H9 (cell line): ENCODE results near the gene ATP4A. TPM values are rescaled to one million over a fixed set of nuclear protein-coding genes. Genes with fewer than 3 reads are reported as not detected.

Experiments
- DNase-seq: peaks from one replicate; pipeline ENCODE4 v3.0.0-alpha.2; 2017
- H2AFZ ChIP-seq: one replicate; pipeline ENCODE4 v1.6.1; 2013; ENCODE audit warnings: mild to moderate bottlenecking, low read length, control low read depth, moderate library complexity
- H2AK5ac ChIP-seq: 2 replicates; pipeline ENCODE4 v1.6.1; 2013; ENCODE audit warnings: low read length, control low read depth, mixed read lengths; ENCODE audit not compliant: insufficient read length
- H2BK120ac ChIP-seq: one replicate; pipeline ENCODE4 v1.6.1; 2013; ENCODE audit warnings: low read depth, mild to moderate bottlenecking, low read length, control low read depth, inconsistent platforms; ENCODE audit not compliant: poor library complexity, severe bottlenecking
- H2BK12ac ChIP-seq: 2 replicates; pipeline ENCODE4 v1.6.1; 2013; ENCODE audit warnings: low read length, control low read depth, mixed read lengths, low read depth; ENCODE audit not compliant: insufficient read length
- H2BK15ac ChIP-seq: 2 replicates; pipeline ENCODE4 v1.6.1; 2013; ENCODE audit warnings: low read depth, low read length, control low read depth
- H2BK20ac ChIP-seq: one replicate; pipeline ENCODE4 v1.6.1; 2013; ENCODE audit warnings: low read depth, mild to moderate bottlenecking, low read length, control low read depth, inconsistent platforms; ENCODE audit not compliant: poor library complexity, severe bottlenecking
- H2BK5ac ChIP-seq: 2 replicates; pipeline ENCODE4 v1.6.1; 2013; ENCODE audit warnings: low read length, control low read depth, mixed read lengths; ENCODE audit not compliant: insufficient read length
- H3K14ac ChIP-seq: 2 replicates; pipeline ENCODE4 v1.6.1; 2013; ENCODE audit warnings: low read length, control low read depth; ENCODE audit not compliant: insufficient read depth
- H3K18ac ChIP-seq: 2 replicates; pipeline ENCODE4 v1.6.1; 2013; ENCODE audit warnings: low read depth, mild to moderate bottlenecking, mixed read lengths, low read length, control low read depth; ENCODE audit not compliant: insufficient read length
- H3K23ac ChIP-seq: 2 replicates; pipeline ENCODE4 v1.6.1; 2013; ENCODE audit warnings: low read length, control low read depth, mixed read lengths, low read depth; ENCODE audit not compliant: insufficient read length
- H3K23me2 ChIP-seq: 2 replicates; pipeline ENCODE4 v1.6.1; 2013; ENCODE audit warnings: low read depth, mild to moderate bottlenecking, mixed read lengths, low read length, control low read depth; ENCODE audit not compliant: insufficient read length, poor library complexity, severe bottlenecking
- H3K27ac ChIP-seq: 2 replicates; pipeline ENCODE4 v1.5.1; 2013; ENCODE audit warnings: low read length, control low read depth, mixed read lengths, low read depth; ENCODE audit not compliant: insufficient read length
- H3K27me3 ChIP-seq: 2 replicates; pipeline ENCODE4 v1.6.1; 2013; ENCODE audit warnings: low read length, control low read depth, inconsistent platforms; ENCODE audit not compliant: insufficient read depth
- H3K4ac ChIP-seq: 2 replicates; pipeline ENCODE4 v1.6.1; 2013; ENCODE audit warnings: low read depth, mild to moderate bottlenecking, control low read depth, inconsistent platforms, low read length, moderate library complexity
- H3K4me1 ChIP-seq: 2 replicates; pipeline ENCODE4 v1.6.1; 2013; ENCODE audit warnings: low read length, control low read depth, inconsistent platforms; ENCODE audit not compliant: insufficient read depth
- H3K4me2 ChIP-seq: 2 replicates; pipeline ENCODE4 v1.6.1; 2013; ENCODE audit warnings: low read length, control low read depth, mixed read lengths; ENCODE audit not compliant: insufficient read length, insufficient read depth
- H3K56ac ChIP-seq: 2 replicates; pipeline ENCODE4 v1.6.1; 2013; ENCODE audit warnings: low read depth, mild to moderate bottlenecking, mixed read lengths, low read length, control low read depth; ENCODE audit not compliant: insufficient read length
- H3K79me1 ChIP-seq: 2 replicates; pipeline ENCODE4 v1.6.1; 2013; ENCODE audit warnings: low read depth, mild to moderate bottlenecking, moderate library complexity, low read length, control low read depth, inconsistent platforms; ENCODE audit not compliant: insufficient read depth, poor library complexity, severe bottlenecking
- H3K79me2 ChIP-seq: 2 replicates; pipeline ENCODE4 v1.6.1; 2013; ENCODE audit warnings: low read length, control low read depth, inconsistent platforms; ENCODE audit not compliant: insufficient read depth
- H3K9ac ChIP-seq: 2 replicates; pipeline ENCODE4 v1.6.1; 2013; ENCODE audit warnings: low read length, control low read depth, mixed read lengths; ENCODE audit not compliant: insufficient read length; ENCODE audit errors: extremely low read depth
- H3K9me3 ChIP-seq: one replicate; pipeline ENCODE4 v1.6.1; 2013; ENCODE audit warnings: low read depth, low read length, inconsistent platforms; ENCODE audit not compliant: control insufficient read depth
- H3T11ph ChIP-seq: one replicate; pipeline ENCODE4 v1.6.1; 2013; ENCODE audit warnings: mild to moderate bottlenecking, low read length, control low read depth, inconsistent platforms
- H4K20me1 ChIP-seq: one replicate; pipeline ENCODE4 v1.6.1; 2013; ENCODE audit not compliant: control insufficient read depth, insufficient read length, insufficient read depth
- H4K5ac ChIP-seq: 2 replicates; pipeline ENCODE4 v1.6.1; 2013; ENCODE audit warnings: low read depth, mild to moderate bottlenecking, mixed read lengths, low read length, control low read depth; ENCODE audit not compliant: insufficient read length
- H4K8ac ChIP-seq: replicated peaks from 2 replicates; pipeline ENCODE4 v1.6.1; 2013; ENCODE audit warnings: low read length, control low read depth, mixed read lengths, low read depth; ENCODE audit not compliant: insufficient read length
- H4K91ac ChIP-seq: 2 replicates; pipeline ENCODE4 v1.6.1; 2013; ENCODE audit warnings: low read depth, mild to moderate bottlenecking, moderate library complexity, mixed read lengths, low read length, control low read depth; ENCODE audit not compliant: insufficient read length
- H3K27ac Mint-ChIP-seq, 3 experiments: 2 replicates in 2 of 3; 3 replicates in 1 of 3; pipeline ENCODE4 v1.8.0; 2020 to 2021; ENCODE audit warnings: mixed read lengths in 3 of 3, mild to moderate bottlenecking in 1 of 3, moderate library complexity in 1 of 3
- H3K27me3 Mint-ChIP-seq: 2 replicates; pipeline ENCODE4 v1.8.0; 2021; ENCODE audit warnings: low read depth, mild to moderate bottlenecking, moderate library complexity, mixed read lengths
- H3K36me3 Mint-ChIP-seq, 3 experiments: 2 replicates in 2 of 3; 3 replicates in 1 of 3; pipeline ENCODE4 v1.8.0; 2020 to 2021; ENCODE audit warnings: low read depth in 3 of 3, mixed read lengths in 3 of 3; ENCODE audit not compliant: insufficient read depth in 1 of 3
- H3K4me1 Mint-ChIP-seq, 2 experiments: 2 replicates each; pipeline ENCODE4 v1.8.0; 2020; ENCODE audit warnings: mixed read lengths in 2 of 2
- H3K4me3 Mint-ChIP-seq, 2 experiments: 2 replicates in 1 of 2; 3 replicates in 1 of 2; pipeline ENCODE4 v1.8.0; 2020 to 2021; ENCODE audit warnings: mild to moderate bottlenecking in 2 of 2, mixed read lengths in 2 of 2, moderate library complexity in 1 of 2
- H3K9me3 Mint-ChIP-seq, 2 experiments: 2 replicates in 1 of 2; 3 replicates in 1 of 2; pipeline ENCODE4 v1.8.0; 2020; ENCODE audit warnings: mild to moderate bottlenecking in 2 of 2, mixed read lengths in 2 of 2, moderate library complexity in 1 of 2
- WGBS: extraction: QIAGEN DNeasy Blood & Tissue Kit; methylation state at CpG from one replicate; pipeline ENCODE4 v1.1.7; 2013; ENCODE audit warnings: missing lambda C conversion rate, low lambda C conversion rate, mixed read lengths; ENCODE audit not compliant: insufficient read length; ENCODE audit errors: extremely low coverage; 5-methylcytosine and 5-hydroxymethylcytosine counted together
- total RNA-seq: library from RNA; stranded (reverse); gene quantifications from 2 replicates; pipeline ENCODE4 v1.2.1, GENCODE V29; 2021
- TF ChIP-seq, protein P1 (sequence below): fragments of 200-600 bp; sonication (generic); conservative IDR thresholded peaks from 3 replicates; pipeline ENCODE4 v1.8.0; 2021; ENCODE audit warnings: antibody characterized with exemption, mild to moderate bottlenecking

The ATP4A gene
- total RNA-seq, 1 experiment from 2014 or later: 0.24 TPM

DNA sequence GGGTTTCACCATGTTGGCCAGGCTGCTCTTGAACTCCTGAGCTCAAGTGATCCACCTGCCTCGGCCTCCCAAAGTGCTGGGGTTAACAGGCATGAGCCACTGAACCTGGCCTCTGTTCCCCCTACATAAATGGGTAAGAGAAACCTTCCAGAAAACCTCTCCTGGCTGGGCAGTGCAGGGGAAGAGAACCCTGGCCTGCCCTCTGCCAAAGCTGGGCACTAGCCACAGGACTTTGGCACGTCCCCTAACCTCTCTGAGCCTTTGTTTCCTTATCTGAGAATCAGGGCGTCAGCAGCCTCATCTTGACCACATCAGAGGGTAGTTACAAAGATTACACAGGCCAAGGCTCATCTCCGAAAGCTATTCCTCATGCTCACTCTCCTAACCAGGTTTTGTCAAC is 37.6 kb downstream of the ATP4A start:
- DNase-seq: no peak

More for the DNA sequence above, 37.6 kb downstream of the ATP4A start:
- H3K14ac ChIP-seq: no peak overlapping the region
- no peak overlapping the region for H3K4me2 ChIP-seq
- Mint-ChIP-seq H3K27me3 (peaks cover 55% of the 10 kb centered on the region), H3K4me3 (no peak overlapping the region), H3K4me1 (peaks cover 18 to 35% of the 10 kb centered on the region in 2 experiments), H3K27ac (no peak overlapping the region), H3K9me3 (no peaks in the 10 kb centered on the region; a peak in 1 of 5 replicates), H3K36me3 (no peaks in the 10 kb centered on the region; a peak in 2 of 7 replicates)
- no peak overlapping the region for H3T11ph ChIP-seq
- TF ChIP-seq, protein P1, sequence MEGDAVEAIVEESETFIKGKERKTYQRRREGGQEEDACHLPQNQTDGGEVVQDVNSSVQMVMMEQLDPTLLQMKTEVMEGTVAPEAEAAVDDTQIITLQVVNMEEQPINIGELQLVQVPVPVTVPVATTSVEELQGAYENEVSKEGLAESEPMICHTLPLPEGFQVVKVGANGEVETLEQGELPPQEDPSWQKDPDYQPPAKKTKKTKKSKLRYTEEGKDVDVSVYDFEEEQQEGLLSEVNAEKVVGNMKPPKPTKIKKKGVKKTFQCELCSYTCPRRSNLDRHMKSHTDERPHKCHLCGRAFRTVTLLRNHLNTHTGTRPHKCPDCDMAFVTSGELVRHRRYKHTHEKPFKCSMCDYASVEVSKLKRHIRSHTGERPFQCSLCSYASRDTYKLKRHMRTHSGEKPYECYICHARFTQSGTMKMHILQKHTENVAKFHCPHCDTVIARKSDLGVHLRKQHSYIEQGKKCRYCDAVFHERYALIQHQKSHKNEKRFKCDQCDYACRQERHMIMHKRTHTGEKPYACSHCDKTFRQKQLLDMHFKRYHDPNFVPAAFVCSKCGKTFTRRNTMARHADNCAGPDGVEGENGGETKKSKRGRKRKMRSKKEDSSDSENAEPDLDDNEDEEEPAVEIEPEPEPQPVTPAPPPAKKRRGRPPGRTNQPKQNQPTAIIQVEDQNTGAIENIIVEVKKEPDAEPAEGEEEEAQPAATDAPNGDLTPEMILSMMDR: no peak
- no peaks in the 10 kb centered on the region for H3K27me3 ChIP-seq
- H4K20me1 ChIP-seq: no peaks in the 10 kb centered on the region
- no peak overlapping the region for H3K56ac ChIP-seq
- H2BK120ac ChIP-seq: no peak overlapping the region
- H3K9me3 ChIP-seq: no peaks in the 10 kb centered on the region
- no peaks in the 10 kb centered on the region for H3K79me2 ChIP-seq
- H4K91ac ChIP-seq: no peak overlapping the region
- H4K8ac ChIP-seq: no peak overlapping the region
- no peak overlapping the region for H2BK20ac ChIP-seq
- H4K5ac ChIP-seq: no peak overlapping the region
- no peak overlapping the region for H2BK12ac ChIP-seq
- no peak overlapping the region for H3K9ac ChIP-seq
- H3K23ac ChIP-seq: no peak overlapping the region
- H3K23me2 ChIP-seq: peaks cover 7% of the 10 kb centered on the region
- no CpG with 5 or more reads among the region's 4 CpGs for WGBS
- H2AFZ ChIP-seq: no peak overlapping the region
- H2BK15ac ChIP-seq: no peak overlapping the region
- no peak overlapping the region for H3K27ac ChIP-seq
- H3K18ac ChIP-seq: no peak overlapping the region
- H2AK5ac ChIP-seq: no peak overlapping the region
- no peaks in the 10 kb centered on the region for H3K79me1 ChIP-seq
- no peak overlapping the region for H3K4ac ChIP-seq
- no peak overlapping the region for H2BK5ac ChIP-seq
- peaks cover 5% of the 10 kb centered on the region; the same call in 1 of the 2 replicates for H3K4me1 ChIP-seq
